ENCODE data around the gene ADAM22.

DNA sequence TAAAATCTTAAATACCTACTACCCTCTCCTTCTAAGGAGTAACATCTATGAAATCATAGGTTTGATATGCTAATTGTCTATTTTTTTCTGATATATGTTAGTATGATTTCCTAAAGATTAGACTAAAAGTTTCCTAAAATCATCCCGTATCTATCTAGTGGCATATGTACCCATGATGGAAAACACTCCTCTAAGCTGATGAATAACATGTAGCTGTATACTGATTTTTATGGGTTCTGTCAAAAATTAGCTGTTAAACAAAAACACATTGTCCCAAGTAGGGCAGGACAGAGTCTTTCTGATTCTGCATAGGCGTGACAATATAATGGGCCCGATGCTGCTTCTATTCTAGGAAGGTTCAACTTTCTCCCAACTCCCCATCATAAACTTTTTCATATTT, 79.9 kb downstream of the ADAM22 start:
- TF ChIP-seq RCOR1 (IDR thresholded peaks at IDR 0.05; ENCODE audit: insufficient replicate concordance, low read length) (no peak), RAD21 (IDR thresholded peaks at IDR 0.05; ENCODE audit: low read length) (no peak)

All from IMR-90 (cell line).